Measurements from ENCODE around the gene KRT84. TPM values are rescaled to one million over a fixed set of nuclear protein-coding genes. Genes with fewer than 3 reads are reported as not detected.
A peak's percentile ranks its signal among the peaks of the same experiment; 100 is the strongest.

The KRT84 gene
- total RNA-seq, 2 experiments from 2014 or later = not detected

GRCh38 chr12:52391618-52392002 is 6.2 kb upstream of the KRT84 start:
- H3K4me1 ChIP-seq (ENCODE audit: insufficient read depth, low read length, poor library complexity, severe bottlenecking) = no peaks in the 10 kb centered on the region
- POLR2A ChIA-PET = no interaction called here
- CTCF ChIA-PET (ENCODE audit: unreplicated experiment) = no interaction called here
- no peak for TF ChIP-seq EZH2phosphoT487 (IDR thresholded peaks at IDR 0.05; ENCODE audit: borderline replicate concordance, low read depth, low read length)
- TF ChIP-seq CTCF (conservative IDR thresholded peaks at IDR 0.05; ENCODE audit: low read length) = no peak
- no peak overlapping the region for H3K4me2 ChIP-seq (ENCODE audit: low read length)
- intact Hi-C loops (cut with micrococcal nuclease; ENCODE audit: unreplicated experiment) = no loop called here
- H3K9me3 ChIP-seq (ENCODE audit: low read length) = no peaks in the 10 kb centered on the region
- no peak for DNase-seq (ENCODE audit: low spot score)
- H3K27ac ChIP-seq (ENCODE audit: low read depth, low read length, poor library complexity, severe bottlenecking) = no peak overlapping the region
- no peaks in the 10 kb centered on the region for H3K79me2 ChIP-seq (ENCODE audit: insufficient read depth, low read depth, low read length)
- H3K4me3 ChIP-seq (ENCODE audit: low read depth, low read length, poor library complexity, severe bottlenecking) = no peak overlapping the region
- H4K20me1 ChIP-seq (ENCODE audit: insufficient read depth, low read length) = no peaks in the 10 kb centered on the region
- no peaks in the 10 kb centered on the region for H3K9me2 ChIP-seq (ENCODE audit: insufficient read depth, low read length)
- H3K36me3 ChIP-seq (ENCODE audit: insufficient read depth, low read length) = no peaks in the 10 kb centered on the region
- BruUV-seq (replicated peaks) = no TSS peak
- H2AFZ ChIP-seq (ENCODE audit: low read length) = no peak overlapping the region

- BruUV-seq (replicated peaks) = no TSS peak
- intact Hi-C loops (cut with micrococcal nuclease; ENCODE audit: unreplicated experiment) = no loop called here
Measured at GRCh38 chr12:52390739-52391617, 5.5 kb upstream of the KRT84 start.

More at GRCh38 chr12:52390739-52391617, 5.5 kb upstream of the KRT84 start:
- peak; percentile 6 for DNase-seq (ENCODE audit: low spot score)
- Histone ChIP-seq H3K27ac (ENCODE audit: low read depth, low read length, poor library complexity, severe bottlenecking) (no peak overlapping the region), H3K4me3 (ENCODE audit: low read depth, low read length, poor library complexity, severe bottlenecking) (no peak overlapping the region), H3K9me2 (ENCODE audit: insufficient read depth, low read length) (no peaks in the 10 kb centered on the region), H3K4me1 (ENCODE audit: insufficient read depth, low read length, poor library complexity, severe bottlenecking) (no peaks in the 10 kb centered on the region), H3K36me3 (ENCODE audit: insufficient read depth, low read length) (no peaks in the 10 kb centered on the region), H3K9me3 (ENCODE audit: low read length) (no peaks in the 10 kb centered on the region), H3K4me2 (ENCODE audit: low read length) (no peak overlapping the region), H4K20me1 (ENCODE audit: insufficient read depth, low read length) (no peaks in the 10 kb centered on the region), H2AFZ (ENCODE audit: low read length) (no peak overlapping the region), H3K79me2 (ENCODE audit: insufficient read depth, low read depth, low read length) (no peaks in the 10 kb centered on the region)
- ChIA-PET POLR2A (no interaction called here), CTCF (ENCODE audit: unreplicated experiment) (no interaction called here)
- TF ChIP-seq CTCF (conservative IDR thresholded peaks at IDR 0.05; ENCODE audit: low read length) (peak; percentile 68), EZH2phosphoT487 (IDR thresholded peaks at IDR 0.05; ENCODE audit: borderline replicate concordance, low read depth, low read length) (no peak)
